Measurements from ENCODE around the gene GPR143. TPM values are rescaled to one million over a fixed set of nuclear protein-coding genes. Genes with fewer than 3 reads are reported as not detected.
"Not testable (repeated sequence)": the region's sequence is repeated elsewhere in the genome, so short reads cannot be mapped to it uniquely, and the experiment has no call there.

Gene GPR143
- not detected for total RNA-seq

GRCh38 chrX:9765737-9766097, at the start of gene GPR143:
TSS of gene GPR143 (minus strand) at chrX:9765847. CDS start at chrX:9765817, 30 bp downstream.
- Histone ChIP-seq H3K4me1 (no peaks in the 10 kb centered on the region), H3K9me3 (no peaks in the 10 kb centered on the region), H3K4me3 (no peak within 1 kb of the TSS)

GRCh38 chrX:9811086-9811485, 45.4 kb upstream of the GPR143 start:
- not testable (repeated sequence) for DNase-seq, H3K9me3 ChIP-seq, H3K27me3 ChIP-seq, H3K36me3 ChIP-seq, H3K4me1 ChIP-seq, H3K4me3 ChIP-seq, H3K27ac ChIP-seq

More at GRCh38 chrX:9765737-9766097, at the start of gene GPR143:
- no peak within 1 kb of the TSS for H3K27ac ChIP-seq
- no peak for DNase-seq
- no peaks in the 10 kb centered on the region for H3K27me3 ChIP-seq
- no peaks in the 10 kb centered on the region for H3K36me3 ChIP-seq
- TF ChIP-seq POLR2A (IDR thresholded peaks at IDR 0.05) (no peak), CTCF (IDR thresholded peaks at IDR 0.05) (no peak)

GRCh38 chrX:9809876-9810275, 44.2 kb upstream of the GPR143 start:
- H3K4me3 ChIP-seq, H3K9me3 ChIP-seq, H3K27me3 ChIP-seq, H3K4me1 ChIP-seq, H3K27ac ChIP-seq, H3K36me3 ChIP-seq, DNase-seq: not testable (repeated sequence)

GRCh38 chrX:9807355-9808182, 41.9 kb upstream of the GPR143 start:
- H3K27me3 ChIP-seq: no peaks in the 10 kb centered on the region
- no peak overlapping the region for H3K27ac ChIP-seq
- no peak overlapping the region for H3K4me3 ChIP-seq

GRCh38 chrX:9805956-9806355, 40.3 kb upstream of the GPR143 start:
- Histone ChIP-seq H3K4me1 (no peaks in the 10 kb centered on the region), H3K9me3 (no peaks in the 10 kb centered on the region), H3K4me3 (no peak overlapping the region), H3K27ac (no peak overlapping the region), H3K36me3 (no peaks in the 10 kb centered on the region), H3K27me3 (no peaks in the 10 kb centered on the region)
- DNase-seq: no peak
- TF ChIP-seq POLR2A (IDR thresholded peaks at IDR 0.05) (no peak), CTCF (IDR thresholded peaks at IDR 0.05) (no peak)

More at GRCh38 chrX:9807355-9808182, 41.9 kb upstream of the GPR143 start:
- Histone ChIP-seq H3K36me3 (no peaks in the 10 kb centered on the region), H3K4me1 (no peaks in the 10 kb centered on the region), H3K9me3 (no peaks in the 10 kb centered on the region)
- DNase-seq: no peak
- TF ChIP-seq CTCF (IDR thresholded peaks at IDR 0.05) (no peak), POLR2A (IDR thresholded peaks at IDR 0.05) (no peak)

GRCh38 chrX:9804444-9804843, 38.8 kb upstream of the GPR143 start:
- no peaks in the 10 kb centered on the region for H3K4me1 ChIP-seq
- H3K36me3 ChIP-seq: no peaks in the 10 kb centered on the region
- H3K9me3 ChIP-seq: no peaks in the 10 kb centered on the region
- no peak for DNase-seq
- TF ChIP-seq CTCF (IDR thresholded peaks at IDR 0.05) (no peak), POLR2A (IDR thresholded peaks at IDR 0.05) (no peak)
- no peak overlapping the region for H3K4me3 ChIP-seq
- no peak overlapping the region for H3K27ac ChIP-seq
- H3K27me3 ChIP-seq: no peaks in the 10 kb centered on the region

- Histone ChIP-seq H3K4me3 (no peak overlapping the region), H3K27ac (no peak overlapping the region), H3K36me3 (no peaks in the 10 kb centered on the region), H3K4me1 (no peaks in the 10 kb centered on the region), H3K27me3 (no peaks in the 10 kb centered on the region), H3K9me3 (no peaks in the 10 kb centered on the region)
- no peak for TF ChIP-seq POLR2A (IDR thresholded peaks at IDR 0.05)
- TF ChIP-seq CTCF (IDR thresholded peaks at IDR 0.05): no peak
- no peak for DNase-seq
Observed at GRCh38 chrX:9802737-9803136, 37.1 kb upstream of the GPR143 start.
